IPS-18c (cell line): Measurements from ENCODE around the gene EIF5A.

Experiments
- H3K4me3 ChIP-seq: 2 replicates; pipeline ENCODE4 v1.7.0; 2013; ENCODE audit warnings: low read depth, mild to moderate bottlenecking, low read length, moderate library complexity; ENCODE audit not compliant: insufficient read depth
- H3K9me3 ChIP-seq: one replicate; pipeline ENCODE4 v1.6.1; 2013; ENCODE audit warnings: mild to moderate bottlenecking, low read length, moderate library complexity; ENCODE audit not compliant: control insufficient read depth, insufficient read depth

EIF5A gene

DNA sequence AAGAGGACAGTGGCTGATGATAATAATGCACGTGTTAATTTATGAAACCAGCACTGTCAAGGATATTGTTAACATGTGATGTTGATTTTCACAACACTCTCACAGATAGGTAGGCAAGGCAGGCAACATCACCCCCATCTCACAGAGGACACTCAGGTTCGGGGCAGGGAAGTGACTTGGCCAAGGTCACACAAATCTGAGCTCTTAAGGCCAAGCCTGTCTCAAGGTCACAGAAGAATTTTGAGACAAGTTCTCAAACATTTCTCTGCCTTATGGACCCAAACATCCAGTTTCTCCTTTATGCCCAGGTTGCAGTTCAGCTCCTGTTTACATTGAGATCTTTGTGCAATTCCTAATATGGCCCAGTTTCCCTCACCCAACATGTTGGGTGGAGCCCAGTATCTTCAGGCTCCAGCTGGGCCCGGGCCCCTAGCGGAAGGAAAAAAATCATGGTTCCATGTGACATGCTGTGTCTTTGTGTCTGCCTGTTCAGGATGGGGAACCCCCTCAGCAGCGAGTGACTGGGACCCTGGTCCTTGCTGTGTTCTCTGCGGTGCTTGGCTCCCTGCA lies 24.6 kb upstream of the EIF5A start:
- H3K9me3 ChIP-seq = no peaks in the 10 kb centered on the region
- H3K4me3 ChIP-seq = peak overlapping the region; percentile 81; the same call in 1 of the 2 replicates

DNA sequence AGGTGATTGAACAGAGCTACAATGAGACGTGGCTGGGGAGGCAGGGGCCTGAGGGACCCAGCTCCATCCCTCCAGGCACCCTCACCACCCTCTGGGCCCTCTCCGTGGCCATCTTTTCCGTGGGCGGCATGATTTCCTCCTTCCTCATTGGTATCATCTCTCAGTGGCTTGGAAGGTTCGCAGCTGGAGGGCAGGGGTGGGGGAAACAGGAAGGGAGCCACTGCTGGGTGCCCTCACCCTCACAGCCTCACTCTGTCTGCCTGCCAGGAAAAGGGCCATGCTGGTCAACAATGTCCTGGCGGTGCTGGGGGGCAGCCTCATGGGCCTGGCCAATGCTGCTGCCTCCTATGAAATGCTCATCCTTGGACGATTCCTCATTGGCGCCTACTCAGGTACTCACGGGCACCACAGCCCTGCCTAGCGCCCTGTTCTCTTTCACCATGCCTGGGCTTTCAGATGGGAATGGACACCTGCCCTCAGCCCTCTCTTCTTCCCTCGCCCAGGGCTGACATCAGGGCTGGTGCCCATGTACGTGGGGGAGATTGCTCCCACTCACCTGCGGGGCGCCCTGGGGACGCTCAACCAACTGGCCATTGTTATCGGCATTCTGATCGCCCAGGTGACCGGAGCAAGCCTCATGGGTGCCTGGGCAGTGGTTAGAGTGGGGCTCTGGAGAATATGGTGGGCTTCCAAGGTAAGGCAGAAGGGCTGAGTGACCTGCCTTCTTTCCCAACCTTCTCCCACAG lies 23.8 kb upstream of the EIF5A start:
- H3K9me3 ChIP-seq = no peaks in the 10 kb centered on the region
- H3K4me3 ChIP-seq = no peak overlapping the region

DNA sequence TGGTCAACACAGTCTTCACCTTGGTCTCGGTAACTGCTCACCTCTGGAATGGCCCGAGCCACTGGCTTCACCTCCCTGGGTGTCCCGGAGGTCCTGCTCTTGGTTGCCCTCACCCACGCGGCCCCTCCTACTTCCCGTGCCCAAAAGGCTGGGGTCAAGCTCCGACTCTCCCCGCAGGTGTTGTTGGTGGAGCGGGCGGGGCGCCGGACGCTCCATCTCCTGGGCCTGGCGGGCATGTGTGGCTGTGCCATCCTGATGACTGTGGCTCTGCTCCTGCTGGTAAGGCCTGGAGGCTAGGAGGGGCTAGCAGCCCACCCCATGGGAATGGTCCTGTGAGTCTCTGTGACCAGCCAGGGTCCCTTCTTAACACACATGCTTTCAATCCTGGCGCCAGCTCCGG lies 22.5 kb upstream of the EIF5A start:
- Histone ChIP-seq H3K4me3 (no peak overlapping the region), H3K9me3 (no peaks in the 10 kb centered on the region)

DNA sequence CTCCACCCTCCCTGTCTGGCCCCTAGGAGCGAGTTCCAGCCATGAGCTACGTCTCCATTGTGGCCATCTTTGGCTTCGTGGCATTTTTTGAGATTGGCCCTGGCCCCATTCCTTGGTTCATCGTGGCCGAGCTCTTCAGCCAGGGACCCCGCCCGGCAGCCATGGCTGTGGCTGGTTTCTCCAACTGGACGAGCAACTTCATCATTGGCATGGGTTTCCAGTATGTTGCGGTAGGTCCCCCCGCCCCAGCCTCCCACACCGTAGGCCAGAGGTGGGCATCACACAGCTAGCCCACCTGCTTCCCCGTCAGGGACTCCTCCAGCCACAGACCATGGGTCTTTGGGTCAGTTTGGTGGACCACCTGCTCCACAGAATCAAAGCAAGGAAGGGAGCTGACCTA lies 21.7 kb upstream of the EIF5A start:
- H3K4me3 ChIP-seq = no peak overlapping the region
- no peaks in the 10 kb centered on the region for H3K9me3 ChIP-seq

DNA sequence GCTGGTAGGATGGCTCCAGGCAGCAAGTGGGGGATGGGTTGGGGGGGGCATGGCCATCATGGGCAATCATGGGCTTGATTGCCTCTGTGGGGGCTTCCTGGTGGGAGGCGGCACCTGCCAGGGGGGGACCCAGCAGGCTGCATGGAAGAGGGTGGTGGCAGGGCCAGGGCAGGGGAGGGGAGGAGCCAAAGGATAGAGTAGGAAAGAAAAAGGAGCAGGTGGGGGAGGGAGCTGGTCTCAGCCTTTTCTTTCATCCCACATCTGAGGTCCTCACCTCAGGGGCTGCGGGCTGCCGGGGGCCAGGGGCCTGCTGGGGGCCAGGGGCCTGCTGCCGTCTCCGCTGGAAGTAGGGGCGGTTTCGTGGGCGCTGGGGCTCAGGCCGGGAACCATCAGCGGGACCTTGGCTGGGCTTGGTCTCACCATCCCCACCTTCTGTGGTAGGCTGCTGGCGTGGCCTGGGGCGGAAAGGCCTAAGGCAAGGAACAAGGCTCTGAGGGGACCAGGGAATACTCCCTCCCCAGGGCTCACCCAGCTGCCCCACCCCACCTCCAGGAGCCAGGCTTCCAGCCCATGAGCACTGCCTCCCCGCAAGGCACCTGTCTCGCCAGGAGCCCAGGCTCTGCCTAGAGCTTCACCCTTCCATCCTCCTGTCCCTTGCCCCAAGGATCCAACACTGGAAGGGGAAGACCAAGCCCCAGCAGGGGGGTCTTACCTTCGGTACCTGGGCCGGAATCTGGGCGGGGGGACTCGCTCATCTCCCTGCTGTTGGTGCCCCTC lies 18.0 kb upstream of the EIF5A start:
- Histone ChIP-seq H3K9me3 (no peaks in the 10 kb centered on the region), H3K4me3 (no peak overlapping the region)

DNA sequence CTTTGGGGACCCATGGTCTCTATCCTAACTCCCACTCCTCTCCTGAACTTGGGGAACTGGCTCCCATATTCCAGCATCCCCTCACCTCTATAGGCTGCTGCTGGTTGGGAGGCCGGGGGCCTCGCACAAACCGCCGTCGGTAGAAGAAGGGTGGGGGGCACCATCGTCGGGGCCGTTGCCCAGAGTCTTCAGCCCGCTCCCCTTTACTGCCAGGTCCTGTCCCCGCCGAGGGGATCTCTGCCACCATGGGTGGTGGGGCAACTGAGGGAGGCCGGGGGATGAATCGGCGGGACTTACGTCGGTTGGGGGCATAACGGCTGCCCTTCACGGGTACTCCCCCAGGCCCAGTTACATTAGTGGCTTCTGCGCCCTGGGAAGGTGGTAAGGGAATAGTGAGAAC lies 17.3 kb upstream of the EIF5A start:
- Histone ChIP-seq H3K4me3 (no peak overlapping the region), H3K9me3 (no peaks in the 10 kb centered on the region)

DNA sequence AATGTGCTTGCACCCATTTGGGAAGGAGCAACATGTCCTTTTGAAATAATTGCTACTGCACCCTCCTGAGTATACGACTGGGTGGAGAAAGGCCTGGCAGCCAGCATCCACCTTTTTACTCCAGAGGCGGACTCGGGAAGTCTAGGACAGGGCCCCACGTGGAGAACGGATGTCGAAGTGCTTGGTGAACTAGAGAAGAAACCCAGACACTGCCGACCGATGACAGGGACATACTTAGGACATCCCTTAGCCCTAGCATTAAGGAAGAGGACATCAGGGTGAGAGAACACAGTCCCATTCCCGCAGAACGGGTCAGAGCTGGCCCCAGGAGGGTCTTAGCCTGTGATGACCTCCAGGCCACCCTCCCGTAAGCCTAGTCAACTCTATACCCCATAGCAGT lies 16.7 kb upstream of the EIF5A start:
- Histone ChIP-seq H3K9me3 (no peaks in the 10 kb centered on the region), H3K4me3 (no peak overlapping the region)

DNA sequence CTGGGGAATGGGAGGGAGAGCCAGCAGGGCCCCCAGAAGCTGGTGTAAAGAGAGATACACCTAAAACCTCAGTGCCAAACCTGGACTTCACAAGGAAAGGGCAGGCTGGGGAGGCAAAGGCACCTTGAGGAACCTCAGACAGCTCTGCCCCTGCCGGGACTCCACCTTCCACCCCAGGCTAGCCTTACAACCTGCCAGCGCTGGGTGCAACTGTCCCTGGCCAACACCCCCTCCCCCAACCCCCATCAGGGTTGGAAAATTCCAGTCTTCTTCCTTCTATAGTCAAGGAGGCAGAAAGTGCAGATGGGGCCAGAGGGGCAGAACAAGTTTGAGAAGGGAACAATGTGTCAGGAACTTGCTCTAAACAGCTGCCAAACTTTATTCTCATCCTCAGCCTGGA lies 15.2 kb upstream of the EIF5A start:
- Histone ChIP-seq H3K9me3 (no peaks in the 10 kb centered on the region), H3K4me3 (no peak overlapping the region)

DNA sequence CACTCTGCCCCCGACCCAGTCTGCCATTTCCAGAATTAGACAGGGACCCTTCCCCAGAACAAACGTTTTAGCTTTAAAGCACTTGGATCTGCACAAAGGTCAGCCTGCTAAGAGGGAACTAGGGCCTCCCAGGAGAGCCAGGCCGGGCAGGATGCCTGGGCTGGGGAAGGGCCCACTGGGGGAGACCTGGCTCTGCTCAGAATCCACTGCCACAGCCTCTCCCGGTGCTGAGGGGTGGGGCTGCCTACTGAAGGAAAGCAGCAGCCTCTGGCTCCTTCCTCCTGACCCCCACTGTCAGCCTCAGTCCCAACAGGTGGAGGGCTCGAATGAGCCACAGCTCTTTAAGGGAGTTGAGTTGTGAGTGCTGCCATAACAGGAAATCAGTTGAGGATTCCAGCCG lies 14.7 kb upstream of the EIF5A start:
- no peaks in the 10 kb centered on the region for H3K9me3 ChIP-seq
- H3K4me3 ChIP-seq = no peak overlapping the region

DNA sequence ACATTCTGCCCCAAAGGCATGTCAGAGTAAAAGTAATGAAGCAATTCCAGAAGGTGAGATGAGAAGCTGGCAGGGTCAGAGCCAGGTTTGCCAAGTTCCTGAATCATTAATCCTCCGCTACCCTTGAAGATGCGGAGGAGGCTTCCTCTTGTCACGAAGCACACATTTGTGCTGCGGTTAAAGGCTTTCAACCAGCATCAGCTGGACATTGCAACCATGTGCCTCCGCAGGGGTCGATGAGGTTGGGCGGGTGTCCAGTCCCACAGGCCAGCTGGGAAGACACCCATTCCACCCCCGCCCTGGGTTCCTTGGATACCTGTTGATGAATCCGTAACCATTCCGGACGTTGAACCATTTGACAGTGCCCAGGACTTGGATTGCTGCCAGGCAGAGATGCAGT lies 14.3 kb upstream of the EIF5A start:
- H3K4me3 ChIP-seq = no peak overlapping the region
- no peaks in the 10 kb centered on the region for H3K9me3 ChIP-seq

DNA sequence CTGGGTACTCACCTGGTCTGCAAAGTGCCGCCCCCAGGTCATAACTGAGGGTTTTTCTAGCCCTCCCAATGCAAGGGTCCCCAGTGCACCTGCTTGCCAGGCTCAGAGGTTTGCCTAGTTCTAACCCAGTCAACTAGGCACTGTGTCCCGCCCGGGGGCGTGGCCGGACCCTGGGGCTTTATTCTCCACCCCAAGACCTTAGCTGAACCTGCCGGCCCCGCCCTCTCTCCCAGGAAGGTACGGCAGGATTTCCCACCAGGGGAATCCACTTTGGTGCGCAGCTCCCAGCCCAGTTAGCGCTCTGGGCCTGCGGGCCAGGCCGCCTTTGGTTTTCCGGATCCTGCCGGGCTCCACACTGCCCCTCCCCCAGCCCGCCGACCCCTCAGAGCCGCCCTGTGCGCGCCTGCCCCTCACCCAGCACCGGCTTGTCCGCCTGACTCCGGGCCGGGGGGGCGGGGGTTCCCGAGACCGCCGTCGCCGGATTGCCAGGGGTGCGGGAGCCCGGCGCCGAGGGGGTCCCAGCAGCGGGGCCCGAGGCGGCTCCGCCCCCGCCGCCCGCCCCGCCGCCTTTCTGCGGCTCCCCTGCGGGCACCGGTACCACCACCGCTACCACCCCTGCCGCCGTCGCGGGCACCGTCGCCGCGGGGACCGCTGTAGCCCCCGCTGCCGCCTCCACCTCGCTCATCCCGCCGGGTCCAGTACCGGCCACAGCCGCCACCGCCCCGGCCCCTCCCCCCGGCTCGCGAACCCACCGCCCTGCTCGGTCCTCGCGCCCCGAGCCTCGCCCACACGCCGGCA lies 13.4 kb upstream of the EIF5A start:
- no peaks in the 10 kb centered on the region for H3K9me3 ChIP-seq
- H3K4me3 ChIP-seq = peak overlapping the region; percentile 43

DNA sequence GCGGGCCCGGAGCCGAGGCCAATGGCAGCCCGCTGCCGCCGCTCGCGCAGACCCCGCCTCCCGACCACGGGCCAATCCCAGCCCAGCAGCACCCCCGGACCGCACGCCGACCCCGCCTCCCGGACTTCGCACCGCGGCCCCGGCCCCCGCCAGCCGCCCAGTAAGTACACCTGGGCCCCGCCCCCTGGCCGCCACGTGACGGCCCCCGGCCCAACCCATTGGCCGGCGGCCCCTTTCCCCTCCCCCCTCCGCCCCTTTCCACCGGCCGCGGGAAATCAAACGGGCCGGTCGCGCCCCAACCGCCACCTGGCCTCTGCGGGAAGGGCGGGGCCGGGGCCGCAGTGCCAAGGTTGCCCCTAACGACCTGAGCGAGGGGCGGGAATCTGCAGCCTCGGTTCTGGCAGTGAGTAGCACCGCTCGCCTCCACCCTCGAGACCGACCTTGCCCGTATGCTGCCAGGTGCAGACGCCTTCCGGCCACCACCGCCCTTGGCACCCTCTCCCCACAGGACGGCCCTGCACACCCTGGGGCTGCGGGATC lies 12.7 kb upstream of the EIF5A start, which contains the start of gene YBX2:
Gene YBX2, minus strand, starts transcription at position 26 of the 540 bp plus-strand sequence. CDS start 139 bp downstream, outside the sequence.
- Histone ChIP-seq H3K4me3 (peak within 1 kb of the TSS; percentile 43), H3K9me3 (no peaks in the 10 kb centered on the region)

DNA sequence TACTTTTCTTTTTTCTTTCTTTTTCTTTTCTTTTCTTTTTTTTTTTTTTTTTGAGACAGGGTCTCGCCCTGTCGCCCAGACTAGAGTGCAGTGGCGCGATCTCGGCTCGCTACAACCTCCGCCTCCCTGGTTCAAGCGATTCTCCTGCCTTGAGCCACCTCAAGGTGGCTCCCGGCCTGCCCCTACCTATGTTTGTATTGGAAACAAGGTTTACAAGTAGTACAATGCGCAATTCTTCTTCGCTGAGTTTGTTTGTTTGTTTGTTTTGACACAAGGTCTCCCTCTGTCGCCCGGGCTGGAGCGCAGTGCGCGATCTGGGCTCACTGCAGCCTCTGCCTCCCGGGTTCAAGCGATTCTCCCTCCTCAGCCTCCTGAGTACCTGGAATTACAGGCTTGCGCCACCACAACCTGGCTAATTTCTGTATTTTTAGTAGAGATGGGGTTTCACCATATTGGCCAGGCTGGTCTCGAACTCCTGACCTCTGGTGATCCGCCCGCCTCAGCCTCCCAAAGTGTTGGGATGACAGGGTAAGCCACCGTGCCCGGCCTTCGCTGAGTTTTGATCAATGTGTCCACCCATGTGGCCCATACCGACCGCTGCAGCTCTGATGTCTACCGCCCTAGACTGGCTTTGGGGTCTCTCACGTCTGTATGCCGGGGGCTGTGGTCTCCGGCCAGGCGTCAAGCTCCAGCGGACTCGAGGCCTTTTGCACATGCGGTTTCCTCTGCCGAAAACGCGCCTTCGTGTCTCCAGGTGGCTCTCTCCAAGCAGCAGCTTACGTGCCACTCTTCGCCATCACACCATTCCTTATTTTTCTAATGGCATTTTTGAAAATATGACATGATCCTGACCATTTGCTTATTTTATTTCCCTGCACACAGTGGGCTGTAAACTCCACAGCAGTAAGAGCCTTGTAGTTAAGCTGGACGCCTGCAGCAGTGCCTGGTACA lies 11.9 kb upstream of the EIF5A start:
- H3K9me3 ChIP-seq = no peaks in the 10 kb centered on the region
- peak overlapping the region; percentile 40; the same call in 1 of the 2 replicates for H3K4me3 ChIP-seq

DNA sequence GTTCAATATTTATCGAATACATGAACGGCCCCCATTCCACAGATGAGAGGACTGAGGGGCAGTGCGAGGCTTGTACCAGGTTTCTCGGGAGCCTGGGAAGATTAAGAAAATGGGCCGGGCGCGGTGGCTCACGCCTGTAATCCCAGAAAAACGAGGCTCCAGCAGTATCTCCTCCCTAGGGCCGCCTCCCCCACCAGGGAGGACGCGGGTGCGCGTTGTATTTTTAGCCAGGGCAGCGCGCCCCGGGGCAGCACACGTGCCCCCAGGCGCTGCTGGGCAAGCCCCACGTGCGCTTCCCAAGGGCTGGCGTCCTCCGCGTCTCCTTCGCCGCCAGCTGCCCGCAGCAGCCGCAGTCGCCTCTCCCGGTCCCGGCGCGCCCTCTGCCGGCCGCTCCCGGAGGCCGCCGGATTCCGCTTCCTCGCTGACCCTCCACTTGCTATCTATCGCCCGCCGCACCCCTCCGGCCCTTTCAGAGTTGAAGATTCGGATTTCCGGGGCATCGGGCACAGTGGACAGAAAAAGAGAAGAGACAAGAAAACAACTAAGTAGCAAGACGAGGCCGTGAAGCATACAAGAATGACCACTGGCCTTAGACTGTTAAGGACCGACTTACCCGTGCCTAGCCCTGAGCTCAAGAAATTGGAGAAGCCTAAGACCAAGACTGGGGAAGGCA lies 11.1 kb upstream of the EIF5A start:
- no peak overlapping the region; the same call in 1 of the 2 replicates for H3K4me3 ChIP-seq
- no peaks in the 10 kb centered on the region for H3K9me3 ChIP-seq

DNA sequence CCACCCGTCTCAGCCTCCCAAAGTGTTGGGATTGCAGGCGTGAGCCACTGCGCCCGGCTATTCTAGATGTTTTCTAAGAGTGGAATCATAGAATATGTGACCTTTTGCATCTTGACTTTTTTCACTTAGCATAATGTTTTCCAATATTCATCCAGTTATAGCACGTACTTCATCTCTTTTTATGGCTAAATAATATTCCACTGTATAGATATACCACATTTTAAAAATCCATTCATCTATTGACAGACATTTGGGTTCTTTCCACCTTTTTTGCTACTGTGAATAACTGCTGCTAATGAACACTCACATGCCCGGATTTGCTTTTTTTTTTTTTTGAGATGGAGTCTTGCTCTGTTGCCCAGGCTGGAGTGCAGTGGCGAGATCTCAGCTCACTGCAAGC lies 3.2 kb upstream of the EIF5A start:
- Histone ChIP-seq H3K9me3 (peaks cover 2% of the 10 kb centered on the region), H3K4me3 (no peak overlapping the region)
